Stimulated activated CD4-positive, alpha-beta T cell treated with anti-CD3 and anti-CD28 coated beads, Interleukin-1b, Interleukin-23, amount 100 ng/mL, for 4 hours (primary cell): ENCODE results near the gene CDC20B.
A peak's percentile ranks its signal among the peaks of the same experiment; 100 is the strongest.

Experiments used
- DNase-seq, 2 donors: peaks; one replicate each; pipeline ENCODE4 v3.0.0-alpha.2; 2020; ENCODE audit warnings: low read depth in 2 of 2

The CDC20B gene

DNA sequence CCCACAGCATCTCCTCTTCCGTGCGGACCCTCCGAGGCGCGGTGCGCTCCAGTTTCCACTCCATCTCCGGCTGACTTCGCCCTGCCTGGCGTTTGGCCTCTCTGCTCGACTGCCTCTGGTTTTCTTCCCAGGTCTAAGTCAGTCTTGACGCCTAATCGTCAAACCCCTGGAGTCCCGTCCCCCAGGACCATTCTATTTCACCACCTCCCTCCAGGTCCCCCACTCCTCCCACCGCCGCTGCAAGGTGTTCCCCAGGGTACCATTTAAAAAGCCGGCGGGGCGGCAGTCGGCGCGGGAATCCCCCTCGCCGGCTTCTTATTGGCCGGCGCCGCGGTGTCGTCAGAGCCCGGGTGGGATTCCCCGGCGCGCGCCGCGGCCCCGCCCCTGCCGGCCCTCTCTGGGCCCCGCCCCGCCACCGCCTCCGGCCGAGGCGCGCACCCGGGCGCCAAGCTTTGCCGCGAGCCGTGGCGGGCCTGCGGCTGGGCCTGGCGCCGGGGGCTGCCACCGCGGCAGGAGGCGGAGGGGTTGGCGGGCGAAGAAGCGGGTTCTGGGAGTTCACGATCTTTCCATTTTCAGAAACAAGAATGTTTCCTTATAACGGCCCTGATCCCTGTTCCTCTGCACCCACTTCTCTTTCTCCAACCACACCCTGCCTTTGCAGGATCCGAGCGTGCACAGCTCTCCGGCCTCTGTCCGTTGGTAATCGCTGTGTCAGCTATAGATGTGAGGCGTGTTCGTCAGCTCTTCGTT is at the start of gene CDC20B:
CDC20B (minus strand) TSS at position 241 of the 750 bp plus-strand sequence; CDS start at position 64, 177 bp downstream.
- peak; percentile 65 to 79 for DNase-seq

- no peak for DNase-seq
Measured at GRCh38 chr5:55222092-55222984, 49.4 kb upstream of the CDC20B start.

GRCh38 chr5:55220433-55221185 is 47.6 kb upstream of the CDC20B start:
- DNase-seq = no peak

DNA sequence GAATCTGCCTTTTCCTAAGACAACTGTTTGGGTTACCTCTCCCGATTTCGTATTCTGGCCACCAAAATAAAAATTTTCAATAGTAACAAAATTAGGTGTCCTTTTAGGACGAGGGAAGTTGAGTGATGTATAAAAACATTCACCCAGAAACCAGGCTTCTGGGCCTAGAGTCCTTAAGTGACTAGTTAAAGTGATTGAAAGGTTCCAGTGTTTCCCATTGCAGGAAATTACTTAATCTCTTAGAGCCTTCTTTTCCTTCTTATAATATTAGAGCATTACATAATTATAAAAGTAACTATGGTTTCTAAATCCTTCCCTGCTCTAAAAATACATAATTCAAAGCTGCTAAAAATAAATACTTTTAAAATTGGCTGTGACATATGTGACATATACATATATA is 46.8 kb upstream of the CDC20B start:
- no peak for DNase-seq

GRCh38 chr5:55218967-55219366 is 46.0 kb upstream of the CDC20B start:
- DNase-seq = no peak

GRCh38 chr5:55211184-55211874 is 38.4 kb upstream of the CDC20B start:
- no peak for DNase-seq

GRCh38 chr5:55205001-55205400 is 32.0 kb upstream of the CDC20B start:
- no peak for DNase-seq

GRCh38 chr5:55191165-55191564 is 18.2 kb upstream of the CDC20B start:
- DNase-seq = no peak

DNA sequence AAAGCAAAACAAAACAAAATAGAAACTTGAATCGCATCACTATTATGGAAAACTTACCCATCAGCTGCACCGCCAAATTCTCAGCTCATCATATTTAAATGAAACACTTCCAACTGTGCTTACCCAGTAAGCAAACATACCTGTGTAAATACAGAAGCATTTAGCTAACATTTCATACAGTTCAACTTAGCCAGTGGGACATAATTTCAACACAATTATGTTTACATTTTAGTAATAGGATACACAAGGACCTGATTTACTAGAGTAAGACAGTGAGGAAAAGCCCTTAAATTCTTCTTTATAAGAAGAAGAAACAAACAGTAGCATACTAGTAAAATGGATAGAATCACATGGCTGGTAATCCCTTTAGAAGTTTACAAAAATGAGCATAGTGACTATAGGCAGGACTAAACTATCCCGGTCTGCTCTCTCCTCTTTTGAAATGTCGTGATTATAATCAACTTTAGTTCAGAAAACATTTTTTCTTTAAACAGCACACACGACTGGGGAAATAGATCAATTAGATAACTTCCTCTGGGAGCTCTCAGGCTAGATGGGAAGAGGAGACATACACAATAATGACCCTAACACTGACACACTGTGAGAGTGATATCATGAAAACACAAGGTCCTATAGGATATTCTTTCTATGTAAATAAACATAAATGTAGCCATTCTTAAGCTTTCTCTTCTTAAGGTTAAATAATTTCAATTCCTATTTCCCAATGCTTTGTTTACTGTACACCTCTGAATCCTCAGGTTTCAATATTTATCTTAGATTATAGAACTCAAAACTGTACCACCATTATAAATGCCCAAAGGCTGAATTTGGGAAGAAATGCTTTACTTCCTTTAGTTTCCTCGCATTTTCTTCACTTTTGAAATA is 15.9 kb upstream of the CDC20B start:
- no peak for DNase-seq

DNA sequence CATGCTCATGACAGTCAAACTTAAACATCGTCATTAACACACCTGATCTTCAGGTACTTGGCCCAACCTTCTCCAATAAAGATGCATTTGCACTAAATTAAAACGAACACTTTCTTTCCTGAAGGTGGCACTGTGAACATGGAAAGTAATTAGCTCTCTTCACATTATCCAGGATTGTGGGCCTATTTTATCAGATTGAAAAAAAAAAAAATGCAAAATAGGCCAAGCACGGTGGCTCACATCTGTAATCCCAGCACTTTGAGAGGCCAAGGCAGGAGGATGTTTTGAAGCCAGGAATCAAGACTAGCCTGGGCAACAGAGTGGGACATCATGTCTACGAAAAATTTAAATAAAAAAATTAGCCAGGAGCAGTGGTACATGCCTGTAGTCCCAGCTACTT is 14.4 kb upstream of the CDC20B start:
- no peak for DNase-seq

DNA sequence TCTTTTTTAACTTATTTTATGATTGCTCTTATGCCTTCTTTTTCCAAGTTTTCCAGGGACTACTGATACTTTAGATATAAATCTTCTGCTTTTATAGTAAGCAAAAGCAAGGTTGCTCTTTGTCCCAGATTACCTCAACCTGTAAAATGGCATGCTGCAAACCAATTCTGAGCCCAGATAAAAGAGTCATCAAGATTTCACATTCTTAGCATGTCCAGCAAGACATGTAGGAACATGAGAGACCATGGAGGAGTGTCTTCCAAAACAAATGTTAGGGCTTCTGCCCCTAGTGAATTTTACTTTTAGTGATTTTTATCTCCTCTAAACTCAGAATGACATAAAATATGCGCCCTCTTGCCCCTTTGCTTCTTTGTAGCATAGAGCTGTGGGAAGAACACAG is 7.0 kb upstream of the CDC20B start:
- DNase-seq = no peak

- no peak for DNase-seq
Measured at GRCh38 chr5:55177078-55177477, 4.1 kb upstream of the CDC20B start.

GRCh38 chr5:55176176-55176818 is 3.3 kb upstream of the CDC20B start:
- DNase-seq = no peak

DNA sequence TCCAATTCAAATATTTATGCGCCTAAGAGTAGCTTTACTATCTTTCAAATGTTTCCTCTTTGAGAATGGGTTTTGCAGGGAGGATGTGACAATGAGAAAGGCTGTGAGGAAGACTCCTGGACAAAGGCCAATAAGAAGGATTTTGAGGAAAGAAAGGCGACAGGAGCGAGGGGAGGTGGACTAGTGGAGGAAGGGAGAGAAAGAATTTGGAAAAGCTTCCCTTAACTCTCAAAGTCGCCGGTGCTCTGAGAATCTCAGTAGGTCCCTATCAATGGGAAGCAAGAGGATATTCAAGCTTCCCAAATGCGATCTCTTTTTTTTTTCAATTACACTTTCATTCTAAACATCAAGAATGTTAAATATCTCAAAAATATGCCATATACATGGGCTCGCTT is 2.8 kb upstream of the CDC20B start:
- DNase-seq = no peak

DNA sequence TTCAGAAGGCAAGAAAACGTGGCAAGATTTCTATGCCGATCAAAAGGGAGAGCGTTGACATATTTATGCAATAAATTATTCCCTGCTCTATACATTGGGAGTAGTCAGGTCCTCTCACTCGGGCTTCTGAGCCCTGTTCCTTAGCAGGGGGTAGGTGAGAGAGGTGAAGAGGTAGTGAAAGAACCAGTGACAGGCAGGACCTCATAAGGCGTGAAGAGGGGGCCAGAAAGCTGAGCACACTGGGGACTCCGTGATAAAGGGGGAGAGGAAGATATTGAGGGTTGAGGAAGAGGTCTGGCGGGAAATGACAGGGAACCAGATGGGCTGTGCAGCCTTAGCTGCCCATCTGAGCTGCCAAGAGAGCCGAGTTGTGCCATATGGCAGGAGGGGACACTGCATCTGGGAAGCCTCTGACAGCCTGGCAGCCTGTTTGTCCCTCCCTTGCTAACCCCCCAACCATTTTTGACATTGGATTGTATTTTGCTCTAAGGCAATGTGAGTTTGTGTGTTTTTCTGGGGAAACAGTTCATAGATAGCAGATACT is 782 bp upstream of the CDC20B start:
- DNase-seq = no peak

GRCh38 chr5:55172051-55172899 is 702 bp downstream of the CDC20B start:
- DNase-seq = peak in 1 of 2 donors; percentile 48

GRCh38 chr5:55171471-55171870 is 1.5 kb downstream of the CDC20B start:
- DNase-seq = no peak

DNA sequence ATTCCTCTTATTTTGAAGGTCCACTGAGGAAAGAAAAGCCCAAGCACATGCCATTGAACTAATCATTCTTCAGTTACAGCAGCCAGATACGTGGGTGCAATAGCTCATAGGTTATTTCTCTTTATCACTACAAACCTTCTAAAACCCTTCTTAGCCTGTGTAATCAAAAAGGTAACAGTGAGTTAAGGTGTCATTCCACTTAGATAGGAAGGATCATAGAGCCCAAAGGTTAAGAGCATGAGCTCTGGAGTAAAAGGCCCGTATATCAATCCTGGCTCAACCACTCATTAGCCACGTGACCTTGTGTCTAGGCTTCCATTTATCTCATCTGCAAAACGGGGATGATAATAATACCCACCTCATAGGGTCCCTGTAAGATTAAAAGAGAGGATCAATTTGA is 10.3 kb downstream of the CDC20B start:
- no peak for DNase-seq
